GM12878 (cell line): ENCODE results near the gene MTA3. TPM values are rescaled to one million over a fixed set of nuclear protein-coding genes. Genes with fewer than 3 reads are reported as not detected.

ENCODE experiments used
- BACH1 ChIP-seq: fragments of 450-650 bp; IDR thresholded peaks from 2 replicates; pipeline ENCODE4 v1.6.1; 2017; ENCODE audit warnings: mild to moderate bottlenecking, borderline replicate concordance
- FOS ChIP-seq: IDR thresholded peaks from 3 replicates; pipeline ENCODE4 v1.6.1; 2011; ENCODE audit warnings: borderline replicate concordance; ENCODE audit not compliant: insufficient read length; ENCODE audit errors: extremely low read depth
- RBBP5 ChIP-seq: fragments of 200-600 bp; sonication (generic); conservative IDR thresholded peaks from 2 replicates; pipeline ENCODE4 v1.6.1; 2016
- polyA plus RNA-seq, 11 experiments: library from polyadenylated mRNA; depleted of rRNA in 4 of 11; unstranded in 6 of 11; stranded (reverse) in 5 of 11; fragments of >200 nt; fragmentation: Nextera tagmentation in 4 of 11; fragmentation: Illumina TruSeq in 1 of 11; extraction: Ambion mirVana in 4 of 11; extraction: Trizol in 1 of 11; gene quantifications; 1 replicate in 1 of 11; 2 replicates in 10 of 11; pipeline versions ENCODE4 v1.2.1 to v1.2.3, GENCODE V29; 2011 to 2016; ENCODE audit warnings: inconsistent platforms in 2 of 11, missing spikeins in 2 of 11, low read depth in 1 of 11
- total RNA-seq, 4 experiments: library from RNA; depleted of rRNA in 3 of 4; stranded (reverse); fragments of >200 nt in 3 of 4; fragmentation: Illumina TruSeq in 1 of 4; extraction: Trizol in 1 of 4; gene quantifications; 2 replicates each; pipeline versions ENCODE4 v1.2.1 to v1.2.3, GENCODE V29; 2013 to 2021
- TF ChIP-seq, protein P1 (sequence below): IDR thresholded peaks from 2 replicates; pipeline ENCODE4 v1.6.1; 2012; ENCODE audit warnings: mild to moderate bottlenecking, low read depth, low read length
- TF ChIP-seq, protein P2 (sequence below): fragments of 450-650 bp; IDR thresholded peaks from 2 replicates; pipeline ENCODE4 v1.6.1; 2017; ENCODE audit warnings: mild to moderate bottlenecking, moderate library complexity

The MTA3 gene
- total and polyA plus RNA-seq, 10 of the 15 experiments (the other 5 are each of a cell fraction or from before 2014, with no cell fraction given), result 17.6 to 45.5 (median 26.5) TPM

DNA sequence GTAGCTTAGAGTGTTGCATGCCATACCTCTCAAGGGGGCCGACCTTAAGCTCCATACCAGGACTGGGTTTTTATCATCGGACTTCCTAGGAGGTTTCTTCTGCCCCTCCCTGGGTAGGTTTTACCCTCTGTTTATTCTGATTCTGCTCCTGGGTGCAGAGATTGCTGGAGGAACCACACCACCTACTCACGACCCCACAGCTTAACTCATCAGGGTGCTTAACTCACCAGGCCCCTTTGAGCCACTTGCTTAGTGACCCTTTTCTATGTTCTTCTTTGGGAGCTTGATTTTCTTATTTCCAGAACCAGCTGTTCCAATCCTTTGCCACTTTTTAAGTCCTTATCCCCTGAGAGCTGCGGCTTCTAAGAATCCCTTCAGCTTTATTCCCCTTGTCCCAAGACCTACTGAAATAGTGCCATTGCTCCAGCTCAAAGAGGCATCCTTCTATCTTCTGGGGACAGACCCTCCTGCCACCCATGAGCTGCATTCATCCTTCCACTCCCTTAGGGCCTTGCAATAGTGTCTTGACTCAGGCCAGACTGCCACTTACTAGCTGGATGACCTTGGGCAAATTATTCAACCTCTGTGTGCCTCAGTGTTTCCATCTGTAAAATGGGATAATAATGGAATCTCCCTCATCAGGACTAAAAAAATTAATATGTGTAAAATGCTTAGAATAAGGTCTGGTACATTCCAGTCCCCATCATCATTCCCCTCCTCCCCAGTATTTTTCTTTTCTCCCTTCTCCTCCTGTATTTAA lies 189.7 kb downstream of the MTA3 start (continued):
- TF ChIP-seq, protein P1, sequence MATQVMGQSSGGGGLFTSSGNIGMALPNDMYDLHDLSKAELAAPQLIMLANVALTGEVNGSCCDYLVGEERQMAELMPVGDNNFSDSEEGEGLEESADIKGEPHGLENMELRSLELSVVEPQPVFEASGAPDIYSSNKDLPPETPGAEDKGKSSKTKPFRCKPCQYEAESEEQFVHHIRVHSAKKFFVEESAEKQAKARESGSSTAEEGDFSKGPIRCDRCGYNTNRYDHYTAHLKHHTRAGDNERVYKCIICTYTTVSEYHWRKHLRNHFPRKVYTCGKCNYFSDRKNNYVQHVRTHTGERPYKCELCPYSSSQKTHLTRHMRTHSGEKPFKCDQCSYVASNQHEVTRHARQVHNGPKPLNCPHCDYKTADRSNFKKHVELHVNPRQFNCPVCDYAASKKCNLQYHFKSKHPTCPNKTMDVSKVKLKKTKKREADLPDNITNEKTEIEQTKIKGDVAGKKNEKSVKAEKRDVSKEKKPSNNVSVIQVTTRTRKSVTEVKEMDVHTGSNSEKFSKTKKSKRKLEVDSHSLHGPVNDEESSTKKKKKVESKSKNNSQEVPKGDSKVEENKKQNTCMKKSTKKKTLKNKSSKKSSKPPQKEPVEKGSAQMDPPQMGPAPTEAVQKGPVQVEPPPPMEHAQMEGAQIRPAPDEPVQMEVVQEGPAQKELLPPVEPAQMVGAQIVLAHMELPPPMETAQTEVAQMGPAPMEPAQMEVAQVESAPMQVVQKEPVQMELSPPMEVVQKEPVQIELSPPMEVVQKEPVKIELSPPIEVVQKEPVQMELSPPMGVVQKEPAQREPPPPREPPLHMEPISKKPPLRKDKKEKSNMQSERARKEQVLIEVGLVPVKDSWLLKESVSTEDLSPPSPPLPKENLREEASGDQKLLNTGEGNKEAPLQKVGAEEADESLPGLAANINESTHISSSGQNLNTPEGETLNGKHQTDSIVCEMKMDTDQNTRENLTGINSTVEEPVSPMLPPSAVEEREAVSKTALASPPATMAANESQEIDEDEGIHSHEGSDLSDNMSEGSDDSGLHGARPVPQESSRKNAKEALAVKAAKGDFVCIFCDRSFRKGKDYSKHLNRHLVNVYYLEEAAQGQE, result no peak
- TF ChIP-seq FOS (no peak), BACH1 (no peak), RBBP5 (no peak)
- TF ChIP-seq, protein P2, sequence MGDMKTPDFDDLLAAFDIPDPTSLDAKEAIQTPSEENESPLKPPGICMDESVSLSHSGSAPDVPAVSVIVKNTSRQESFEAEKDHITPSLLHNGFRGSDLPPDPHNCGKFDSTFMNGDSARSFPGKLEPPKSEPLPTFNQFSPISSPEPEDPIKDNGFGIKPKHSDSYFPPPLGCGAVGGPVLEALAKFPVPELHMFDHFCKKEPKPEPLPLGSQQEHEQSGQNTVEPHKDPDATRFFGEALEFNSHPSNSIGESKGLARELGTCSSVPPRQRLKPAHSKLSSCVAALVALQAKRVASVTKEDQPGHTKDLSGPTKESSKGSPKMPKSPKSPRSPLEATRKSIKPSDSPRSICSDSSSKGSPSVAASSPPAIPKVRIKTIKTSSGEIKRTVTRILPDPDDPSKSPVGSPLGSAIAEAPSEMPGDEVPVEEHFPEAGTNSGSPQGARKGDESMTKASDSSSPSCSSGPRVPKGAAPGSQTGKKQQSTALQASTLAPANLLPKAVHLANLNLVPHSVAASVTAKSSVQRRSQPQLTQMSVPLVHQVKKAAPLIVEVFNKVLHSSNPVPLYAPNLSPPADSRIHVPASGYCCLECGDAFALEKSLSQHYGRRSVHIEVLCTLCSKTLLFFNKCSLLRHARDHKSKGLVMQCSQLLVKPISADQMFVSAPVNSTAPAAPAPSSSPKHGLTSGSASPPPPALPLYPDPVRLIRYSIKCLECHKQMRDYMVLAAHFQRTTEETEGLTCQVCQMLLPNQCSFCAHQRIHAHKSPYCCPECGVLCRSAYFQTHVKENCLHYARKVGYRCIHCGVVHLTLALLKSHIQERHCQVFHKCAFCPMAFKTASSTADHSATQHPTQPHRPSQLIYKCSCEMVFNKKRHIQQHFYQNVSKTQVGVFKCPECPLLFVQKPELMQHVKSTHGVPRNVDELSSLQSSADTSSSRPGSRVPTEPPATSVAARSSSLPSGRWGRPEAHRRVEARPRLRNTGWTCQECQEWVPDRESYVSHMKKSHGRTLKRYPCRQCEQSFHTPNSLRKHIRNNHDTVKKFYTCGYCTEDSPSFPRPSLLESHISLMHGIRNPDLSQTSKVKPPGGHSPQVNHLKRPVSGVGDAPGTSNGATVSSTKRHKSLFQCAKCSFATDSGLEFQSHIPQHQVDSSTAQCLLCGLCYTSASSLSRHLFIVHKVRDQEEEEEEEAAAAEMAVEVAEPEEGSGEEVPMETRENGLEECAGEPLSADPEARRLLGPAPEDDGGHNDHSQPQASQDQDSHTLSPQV, result no peak
